Neuronal stem cell (in vitro differentiated cells): Measurements from ENCODE around the gene IL1RL2.
A peak's percentile ranks its signal among the peaks of the same experiment; 100 is the strongest.

Experiments
- DNase-seq: peaks from one replicate; pipeline ENCODE4 v3.0.0-alpha.2; 2013; ENCODE audit warnings: low spot score
- H2AFZ ChIP-seq: one replicate; pipeline ENCODE4 v1.6.1; 2013; ENCODE audit warnings: mild to moderate bottlenecking, low read length, inconsistent platforms
- H2AK5ac ChIP-seq: 2 replicates; pipeline ENCODE4 v1.6.1; 2013; ENCODE audit warnings: low read depth, mild to moderate bottlenecking, inconsistent platforms, low read length, moderate library complexity, mixed read lengths
- H2BK120ac ChIP-seq: 2 replicates; pipeline ENCODE4 v1.6.1; 2013; ENCODE audit warnings: low read depth, mild to moderate bottlenecking, inconsistent platforms, low read length, moderate library complexity, mixed read lengths
- H2BK12ac ChIP-seq: one replicate; pipeline ENCODE4 v1.6.1; 2013; ENCODE audit warnings: low read length, inconsistent platforms
- H2BK15ac ChIP-seq: 2 replicates; pipeline ENCODE4 v1.6.1; 2013; ENCODE audit warnings: mild to moderate bottlenecking, low read length, inconsistent platforms, mixed read lengths
- H2BK5ac ChIP-seq: one replicate; pipeline ENCODE4 v1.6.1; 2013; ENCODE audit warnings: inconsistent platforms, mild to moderate bottlenecking, low read length, moderate library complexity
- H3K14ac ChIP-seq: one replicate; pipeline ENCODE4 v1.6.1; 2013; ENCODE audit warnings: low read length, inconsistent platforms
- H3K18ac ChIP-seq: 2 replicates; pipeline ENCODE4 v1.6.1; 2013; ENCODE audit warnings: low read length, inconsistent platforms
- H3K23ac ChIP-seq: 2 replicates; pipeline ENCODE4 v1.6.1; 2013; ENCODE audit warnings: low read depth, mild to moderate bottlenecking, mixed read lengths, low read length, inconsistent platforms; ENCODE audit not compliant: poor library complexity
- H3K27ac ChIP-seq: replicated peaks from 3 replicates; pipeline ENCODE4 v1.5.1; 2013; ENCODE audit warnings: low read length, inconsistent platforms
- H3K27me3 ChIP-seq, 3 experiments: 2 replicates each; pipeline ENCODE4 v1.6.1; 2013; ENCODE audit warnings: low read length in 3 of 3, mild to moderate bottlenecking in 2 of 3, inconsistent platforms in 1 of 3, low read depth in 1 of 3, mixed read lengths in 1 of 3, moderate library complexity in 1 of 3; ENCODE audit not compliant: control insufficient read depth in 3 of 3, insufficient read depth in 3 of 3
- H3K36me3 ChIP-seq, 2 donors: replicated peaks in 1 of 2; 2 replicates each; pipeline ENCODE4 v1.6.1; 2013; ENCODE audit warnings: low read length in 2 of 2; ENCODE audit not compliant: control insufficient read depth in 2 of 2, insufficient read depth in 2 of 2
- H3K4ac ChIP-seq: 2 replicates; pipeline ENCODE4 v1.6.1; 2013; ENCODE audit warnings: inconsistent platforms, mild to moderate bottlenecking, low read length, moderate library complexity
- H3K4me1 ChIP-seq, 2 donors: 1 replicate in 1 of 2; 2 replicates in 1 of 2; pipeline ENCODE4 v1.6.1; 2013; ENCODE audit warnings: low read length in 2 of 2, low read depth in 1 of 2; ENCODE audit not compliant: control insufficient read depth in 2 of 2, insufficient read depth in 1 of 2
- H3K4me2 ChIP-seq: one replicate; pipeline ENCODE4 v1.6.1; 2013; ENCODE audit warnings: mild to moderate bottlenecking, low read length, inconsistent platforms; ENCODE audit not compliant: insufficient read depth, poor library complexity, severe bottlenecking
- H3K4me3 ChIP-seq, 2 donors: 2 replicates each; pipeline ENCODE4 v1.5.1; 2013; ENCODE audit warnings: low read length in 2 of 2, mild to moderate bottlenecking in 2 of 2, inconsistent platforms in 1 of 2, moderate library complexity in 1 of 2
- H3K79me1 ChIP-seq: one replicate; pipeline ENCODE4 v1.6.1; 2013; ENCODE audit warnings: low read depth, mild to moderate bottlenecking, inconsistent platforms, low read length, moderate library complexity
- H3K9ac ChIP-seq: one replicate; pipeline ENCODE4 v1.6.1; 2013; ENCODE audit warnings: mild to moderate bottlenecking, low read depth, low read length, inconsistent platforms; ENCODE audit not compliant: poor library complexity
- H3K9me3 ChIP-seq, 2 donors: replicated peaks in 1 of 2; 2 replicates each; pipeline versions ENCODE3 to v1.6.1; 2013; ENCODE audit warnings: low read length in 2 of 2, mild to moderate bottlenecking in 2 of 2, inconsistent platforms in 1 of 2, low read depth in 1 of 2, mixed read lengths in 1 of 2, moderate library complexity in 1 of 2; ENCODE audit not compliant: control insufficient read depth in 2 of 2, insufficient read depth in 1 of 2
- H4K8ac ChIP-seq: one replicate; pipeline ENCODE4 v1.6.1; 2013; ENCODE audit warnings: low read depth, mild to moderate bottlenecking, inconsistent platforms, low read length, moderate library complexity
- H4K91ac ChIP-seq: one replicate; pipeline ENCODE4 v1.6.1; 2013; ENCODE audit warnings: low read length, low read depth, mild to moderate bottlenecking, inconsistent platforms; ENCODE audit not compliant: poor library complexity
- WGBS, 2 donors: extraction: QIAGEN DNeasy Blood & Tissue Kit; methylation state at CpG; one replicate each; pipeline ENCODE4 v1.1.7; 2013; ENCODE audit warnings: missing lambda C conversion rate in 2 of 2, mixed read lengths in 1 of 2; ENCODE audit not compliant: insufficient read length in 2 of 2, insufficient replicate concordance in 1 of 2; ENCODE audit errors: extremely low coverage in 2 of 2; 5-methylcytosine and 5-hydroxymethylcytosine counted together

IL1RL2 gene

DNA sequence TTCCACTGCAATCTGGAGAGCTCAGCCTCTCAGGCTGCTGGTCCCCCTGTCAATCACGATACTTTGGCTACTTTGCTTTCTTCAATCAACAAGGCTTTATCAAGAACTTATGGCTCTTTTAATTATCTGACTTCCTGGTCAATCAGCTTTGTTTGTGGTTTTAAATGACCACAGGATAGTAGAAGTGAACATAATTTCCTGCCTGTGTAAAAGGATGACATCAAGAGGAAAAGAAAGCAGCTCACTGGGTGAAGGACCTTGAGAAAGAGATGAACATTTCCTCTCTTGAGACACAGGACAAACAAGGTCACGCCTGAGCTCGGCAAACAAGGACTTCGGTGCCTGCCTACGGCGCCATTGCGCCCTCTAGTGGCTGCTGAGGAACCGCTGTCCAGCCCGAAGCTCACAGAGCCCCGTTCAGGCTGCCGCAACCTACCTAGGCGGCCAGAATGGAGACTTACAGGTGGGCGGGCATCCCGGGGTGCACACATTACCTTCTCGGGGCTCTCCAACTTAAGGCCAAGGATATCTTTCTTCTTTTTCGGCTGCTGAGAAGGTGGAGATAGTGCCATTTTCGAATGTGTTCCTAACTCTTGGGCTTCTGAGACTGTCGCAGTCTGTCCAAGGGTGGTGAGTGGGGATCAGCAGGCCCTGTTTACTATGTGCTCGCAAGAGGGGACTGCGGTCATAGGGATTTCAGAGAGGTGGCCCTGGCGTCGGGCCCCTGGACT, 54.0 kb downstream of the IL1RL2 start:
- H3K23ac ChIP-seq: no peak overlapping the region

DNA sequence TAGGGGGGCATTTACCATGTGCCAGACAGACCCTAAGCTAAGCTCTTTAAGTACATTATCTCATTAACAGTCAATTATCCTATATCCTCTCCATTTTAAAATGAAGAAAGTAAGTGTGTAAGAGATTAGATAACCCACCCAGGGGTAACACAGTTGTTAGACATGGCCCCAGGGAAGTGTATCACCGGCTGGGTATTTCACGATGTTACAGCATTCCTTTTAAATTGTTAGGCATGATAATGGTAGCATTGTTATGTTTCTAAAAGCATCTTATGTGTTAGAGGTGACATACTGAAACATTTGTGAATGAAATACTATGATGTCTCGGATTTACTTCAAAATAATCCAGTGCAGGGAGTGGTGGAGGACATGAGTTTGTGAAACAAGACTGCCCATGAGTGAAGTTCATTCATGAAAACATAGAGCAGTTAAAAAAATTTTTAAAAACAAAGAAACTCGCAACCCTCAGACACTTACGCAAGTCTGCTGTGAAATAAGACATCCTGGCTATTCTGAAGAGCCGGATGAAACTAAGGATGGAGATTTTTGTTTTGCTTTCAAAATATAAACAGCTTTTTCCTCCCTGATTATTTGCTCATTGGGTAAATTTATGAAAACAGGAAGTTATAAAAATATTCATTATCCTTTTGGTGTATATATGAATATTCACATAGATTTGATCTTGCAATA, 54.9 kb downstream of the IL1RL2 start:
- H3K4ac ChIP-seq: no peak overlapping the region
- H3K27ac ChIP-seq: no peak overlapping the region
- no peak overlapping the region for H2BK120ac ChIP-seq
- H3K4me2 ChIP-seq: no peak overlapping the region
- WGBS, 2 donors: no CpG with 5 or more reads among the region's 6 CpGs
- no peak overlapping the region for H3K23ac ChIP-seq
- H2BK12ac ChIP-seq: no peak overlapping the region
- H2BK5ac ChIP-seq: no peak overlapping the region
- no peaks in the 10 kb centered on the region for H3K9me3 ChIP-seq
- no peak overlapping the region for H3K18ac ChIP-seq
- no peak overlapping the region for H2AK5ac ChIP-seq
- no peaks in the 10 kb centered on the region for H3K27me3 ChIP-seq
- no peak overlapping the region for H2AFZ ChIP-seq
- H2BK15ac ChIP-seq: no peak overlapping the region
- no peaks in the 10 kb centered on the region for H3K4me1 ChIP-seq
- no peak overlapping the region for H4K8ac ChIP-seq
- no peaks in the 10 kb centered on the region for H3K36me3 ChIP-seq
- no peak overlapping the region for H3K14ac ChIP-seq
- no peak overlapping the region for H3K9ac ChIP-seq
- DNase-seq: no peak
- H3K4me3 ChIP-seq: no peak overlapping the region
- peaks cover 2% of the 10 kb centered on the region for H3K79me1 ChIP-seq
- no peak overlapping the region for H4K91ac ChIP-seq

More for the DNA sequence above, 54.0 kb downstream of the IL1RL2 start:
- no peak overlapping the region for H3K14ac ChIP-seq
- no peaks in the 10 kb centered on the region for H3K36me3 ChIP-seq
- H3K9ac ChIP-seq: no peak overlapping the region
- no peak overlapping the region for H4K8ac ChIP-seq
- H3K4ac ChIP-seq: no peak overlapping the region
- no peaks in the 10 kb centered on the region for H3K4me1 ChIP-seq
- no peaks in the 10 kb centered on the region for H3K9me3 ChIP-seq
- H3K18ac ChIP-seq: no peak overlapping the region
- H2AFZ ChIP-seq: peak overlapping the region; percentile 57
- no peaks in the 10 kb centered on the region for H3K27me3 ChIP-seq
- H3K79me1 ChIP-seq: peaks cover 2% of the 10 kb centered on the region
- WGBS, 2 donors: no CpG with 5 or more reads among the region's 22 CpGs
- H3K27ac ChIP-seq: no peak overlapping the region
- DNase-seq: peak; percentile 74
- no peak overlapping the region for H2BK15ac ChIP-seq
- no peak overlapping the region for H2BK5ac ChIP-seq
- H2AK5ac ChIP-seq: no peak overlapping the region
- H2BK120ac ChIP-seq: no peak overlapping the region
- no peak overlapping the region for H2BK12ac ChIP-seq
- no peak overlapping the region for H4K91ac ChIP-seq
- H3K4me2 ChIP-seq: no peak overlapping the region
- no peak overlapping the region for H3K4me3 ChIP-seq

DNA sequence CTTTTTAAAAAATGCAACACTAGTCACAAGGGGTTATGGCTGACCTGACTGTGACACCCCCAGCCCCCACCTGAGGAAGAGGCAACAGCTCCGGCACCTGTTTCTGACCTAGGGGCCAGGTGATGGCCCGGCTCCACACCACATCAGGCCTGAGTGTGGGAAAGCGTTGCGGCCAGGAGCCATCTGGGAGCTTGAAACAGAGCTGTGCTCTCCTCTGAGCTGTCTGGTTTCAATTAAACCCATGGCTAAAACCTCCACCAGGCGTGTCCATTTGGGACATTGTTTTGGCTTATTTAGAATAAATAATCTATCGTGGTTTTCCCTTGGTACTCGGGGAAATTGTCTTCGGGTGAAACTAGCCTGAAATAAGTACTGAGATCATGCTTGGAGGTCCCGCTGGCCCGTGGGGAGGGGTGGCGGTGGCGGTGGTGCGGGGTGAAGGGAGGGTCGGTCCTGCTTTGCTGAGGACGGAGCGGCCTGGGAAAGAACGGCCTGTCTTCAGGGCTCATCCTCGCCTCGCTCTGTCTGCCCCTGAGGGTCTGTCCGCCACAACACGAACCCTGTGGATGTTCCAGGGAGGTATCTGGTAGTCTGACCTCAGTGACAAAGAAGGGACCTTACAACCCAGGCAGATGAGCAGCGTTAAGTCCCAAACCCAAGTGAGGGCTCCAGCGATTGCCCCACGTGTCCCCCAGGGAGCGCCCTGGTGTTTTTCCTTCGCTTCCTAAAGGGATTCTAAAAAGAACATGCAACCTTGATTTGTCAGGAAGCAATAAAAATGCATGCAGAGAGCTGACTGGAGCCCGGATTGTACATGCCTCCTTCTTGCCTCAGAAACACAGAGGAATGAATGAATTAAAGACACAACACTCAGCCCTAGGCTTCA, 58.7 kb downstream of the IL1RL2 start:
- no peak overlapping the region for H3K9ac ChIP-seq
- no peak overlapping the region for H3K23ac ChIP-seq
- H3K79me1 ChIP-seq: no peaks in the 10 kb centered on the region
- no CpG with 5 or more reads among the region's 27 CpGs for WGBS, 2 donors
- no peaks in the 10 kb centered on the region for H3K4me1 ChIP-seq
- no peak overlapping the region for H2BK15ac ChIP-seq
- H2AFZ ChIP-seq: no peak overlapping the region
- H2BK5ac ChIP-seq: no peak overlapping the region
- H4K8ac ChIP-seq: no peak overlapping the region
- no peak overlapping the region for H3K4ac ChIP-seq
- peaks cover 0 to 6% (median 0%) of the 10 kb centered on the region in 3 experiments for H3K27me3 ChIP-seq
- H3K4me3 ChIP-seq: no peak overlapping the region
- no peak overlapping the region for H3K27ac ChIP-seq
- no peak overlapping the region for H4K91ac ChIP-seq
- no peaks in the 10 kb centered on the region for H3K9me3 ChIP-seq
- H2AK5ac ChIP-seq: no peak overlapping the region
- H2BK120ac ChIP-seq: no peak overlapping the region
- no peak overlapping the region for H3K18ac ChIP-seq
- no peak overlapping the region for H2BK12ac ChIP-seq
- no peaks in the 10 kb centered on the region for H3K36me3 ChIP-seq
- no peak for DNase-seq
- H3K14ac ChIP-seq: no peak overlapping the region
- no peak overlapping the region for H3K4me2 ChIP-seq
